Measurements from ENCODE around the gene CTNNAL1. TPM values are rescaled to one million over a fixed set of nuclear protein-coding genes. Genes with fewer than 3 reads are reported as not detected.

Gene CTNNAL1
- total RNA-seq, 4 donors from 2014 or later = 59.6 to 88.9 (median 69.6) TPM

DNA sequence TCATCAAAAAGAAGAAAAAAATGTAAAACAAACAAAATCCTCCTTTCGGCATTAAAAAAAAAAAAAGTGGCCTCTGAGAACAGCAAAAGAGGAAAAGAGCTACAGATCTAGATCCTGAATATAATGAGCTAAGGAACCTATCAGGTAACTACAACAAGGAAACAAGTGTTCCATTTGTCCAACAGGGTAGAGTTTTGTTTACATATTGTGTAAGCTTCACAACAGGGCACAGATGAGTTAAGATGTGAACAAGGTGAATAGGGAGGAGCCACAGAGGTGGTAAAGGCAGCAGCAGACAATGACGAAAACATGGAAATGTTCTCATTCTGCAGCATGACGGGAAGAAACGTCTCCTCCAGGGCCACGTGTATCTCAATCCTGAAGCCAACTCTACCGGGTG, 93.8 kb downstream of the CTNNAL1 start:
- no peak overlapping the region for H3K4me3 ChIP-seq
- TF ChIP-seq POLR2AphosphoS5 (IDR thresholded peaks at IDR 0.05) (no peak), CTCF (IDR thresholded peaks at IDR 0.05) (no peak), EP300 (IDR thresholded peaks at IDR 0.05) (no peak), POLR2A (IDR thresholded peaks at IDR 0.05; ENCODE audit: low read depth) (no peak)
- no peak for DNase-seq (ENCODE audit: extremely low spot score)
- H3K4me1 ChIP-seq = no peaks in the 10 kb centered on the region
- 85% methylated on average over 6 of the region's 6 CpGs for WGBS
- H3K9me3 ChIP-seq = no peaks in the 10 kb centered on the region
- no peaks in the 10 kb centered on the region for H3K27me3 ChIP-seq
- intact Hi-C loops (cut with DNase I) = no loop called here
- no peak overlapping the region for H3K27ac ChIP-seq (replicated peaks in 1 of 4)
- H3K36me3 ChIP-seq = peaks cover 63 to 99% (median 90%) of the 10 kb centered on the region in 4 donors

DNA sequence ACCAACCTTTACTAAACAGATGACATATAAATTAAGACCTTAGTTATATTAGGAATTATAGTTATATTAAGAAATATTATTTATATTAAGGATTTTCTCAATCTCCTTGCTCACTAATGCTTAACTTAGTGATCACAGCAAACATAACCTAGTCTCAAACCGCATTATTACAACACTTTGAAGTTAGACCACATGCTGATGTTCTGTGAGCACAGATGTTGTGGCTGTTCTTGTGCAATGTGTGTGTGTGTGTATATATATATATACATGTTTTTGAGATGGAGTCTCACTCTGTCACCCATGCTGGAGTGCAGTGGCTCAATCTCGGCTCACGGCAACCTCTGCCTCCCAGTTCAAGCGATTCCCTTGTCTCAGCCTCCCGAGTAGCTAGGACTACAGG, 99.9 kb downstream of the CTNNAL1 start:
- H3K9me3 ChIP-seq = no peaks in the 10 kb centered on the region
- TF ChIP-seq POLR2AphosphoS5 (IDR thresholded peaks at IDR 0.05) (no peak), POLR2A (IDR thresholded peaks at IDR 0.05; ENCODE audit: low read depth) (no peak), CTCF (IDR thresholded peaks at IDR 0.05) (no peak), EP300 (IDR thresholded peaks at IDR 0.05) (no peak)
- DNase-seq (ENCODE audit: extremely low spot score) = no peak
- H3K36me3 ChIP-seq = peaks cover 43 to 100% (median 90%) of the 10 kb centered on the region in 4 donors
- no peaks in the 10 kb centered on the region for H3K4me1 ChIP-seq
- H3K4me3 ChIP-seq = no peak overlapping the region
- WGBS = 87% methylated on average over 5 of the region's 5 CpGs
- no peak overlapping the region for H3K27ac ChIP-seq (replicated peaks in 1 of 4)
- H3K27me3 ChIP-seq = no peaks in the 10 kb centered on the region
- intact Hi-C loops (cut with DNase I) = no loop called here

GRCh38 chr9:108911820-108912219, 101.5 kb downstream of the CTNNAL1 start:
- DNase-seq (ENCODE audit: extremely low spot score) = no peak
- TF ChIP-seq POLR2A (IDR thresholded peaks at IDR 0.05; ENCODE audit: low read depth) = no peak
- 38% methylated on average over 1 of the region's 1 CpG for WGBS
- intact Hi-C loops (cut with DNase I) = no loop called here
- Histone ChIP-seq H3K36me3 (peaks cover 41 to 100% (median 90%) of the 10 kb centered on the region in 4 donors), H3K4me3 (no peak overlapping the region), H3K4me1 (no peaks in the 10 kb centered on the region), H3K9me3 (no peaks in the 10 kb centered on the region), H3K27ac (replicated peaks in 1 of 4) (no peak overlapping the region), H3K27me3 (no peaks in the 10 kb centered on the region)

- Histone ChIP-seq H3K9me3 (no peaks in the 10 kb centered on the region), H3K36me3 (peaks cover 45 to 100% (median 93%) of the 10 kb centered on the region in 4 donors), H3K27me3 (no peaks in the 10 kb centered on the region), H3K4me3 (no peak overlapping the region), H3K4me1 (no peaks in the 10 kb centered on the region), H3K27ac (replicated peaks in 1 of 4) (no peak overlapping the region)
- 76% methylated on average over 2 of the region's 2 CpGs for WGBS
- TF ChIP-seq POLR2AphosphoS5 (IDR thresholded peaks at IDR 0.05) = no peak
- no peak for TF ChIP-seq EP300 (IDR thresholded peaks at IDR 0.05)
- TF ChIP-seq POLR2A (IDR thresholded peaks at IDR 0.05; ENCODE audit: low read depth) = no peak
- TF ChIP-seq CTCF (IDR thresholded peaks at IDR 0.05) = no peak
- no peak for DNase-seq (ENCODE audit: extremely low spot score)
- intact Hi-C loops (cut with DNase I) = no loop called here
Observed at GRCh38 chr9:108910914-108911313, 102.4 kb downstream of the CTNNAL1 start.

DNA sequence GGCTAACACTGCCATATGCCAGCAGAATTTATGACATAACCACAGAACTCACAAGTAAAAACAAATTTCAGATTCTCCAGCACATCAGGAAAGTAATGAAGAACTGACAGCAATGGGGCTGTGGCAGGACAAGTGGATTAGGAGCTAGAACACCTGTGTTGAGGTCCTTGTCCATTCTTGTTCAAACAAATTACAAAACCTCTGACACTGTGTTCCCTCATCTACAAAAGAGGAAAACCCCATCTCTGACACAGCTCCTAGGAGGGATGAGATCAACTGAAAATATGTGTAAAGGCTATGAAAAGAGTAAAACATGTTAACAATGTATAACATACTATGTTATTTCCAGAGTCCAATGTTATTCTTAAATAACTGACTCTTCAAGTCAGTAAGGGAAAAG, 102.9 kb downstream of the CTNNAL1 start:
- Histone ChIP-seq H3K27me3 (no peaks in the 10 kb centered on the region), H3K36me3 (peaks cover 41 to 100% (median 91%) of the 10 kb centered on the region in 4 donors), H3K27ac (replicated peaks in 1 of 4) (no peak overlapping the region), H3K4me1 (no peaks in the 10 kb centered on the region), H3K4me3 (no peak overlapping the region), H3K9me3 (no peaks in the 10 kb centered on the region)
- intact Hi-C loops (cut with DNase I) = no loop called here
- DNase-seq (ENCODE audit: extremely low spot score) = no peak
- TF ChIP-seq CTCF (IDR thresholded peaks at IDR 0.05) (no peak), EP300 (IDR thresholded peaks at IDR 0.05) (no peak), POLR2A (IDR thresholded peaks at IDR 0.05; ENCODE audit: low read depth) (no peak), POLR2AphosphoS5 (IDR thresholded peaks at IDR 0.05) (no peak)

Measured in esophagus muscularis mucosa (tissue), 4 donors.